Endothelial cell of umbilical vein (primary cell): ENCODE data around the gene RNASEH2B. TPM values are rescaled to one million over a fixed set of nuclear protein-coding genes. Genes with fewer than 3 reads are reported as not detected.

Source experiments
- BruUV-seq: library from RNA; stranded (reverse); fragments of 400-500 nt; replicated peaks from 2 replicates; lab custom pipeline; 2021; lab: Mats Ljungman, UMichigan
- CTCF ChIA-PET: fragments of 300-600, 350-600 bp; sonication (Branson Sonifier 250); formaldehyde crosslinking; loops from one replicate; lab custom pipeline; 2021; ENCODE audit warnings: antibody characterized with exemption, inconsistent platforms; lab: Charles Lee
- POLR2A ChIA-PET: fragments of 300-600, 350-600 bp; sonication (Branson Sonifier 250); formaldehyde crosslinking; loops from one replicate; lab custom pipeline; 2021; ENCODE audit warnings: antibody characterized with exemption, inconsistent platforms; lab: Charles Lee
- DNase-seq: peaks from one replicate; pipeline ENCODE4 v3.0.0-alpha.2; 2011; ENCODE audit warnings: low read depth, low spot score
- FAIRE-seq: peaks from 2 replicates; lab custom pipeline; 2011; peaks lifted over from hg19 to GRCh38; lab: Jason Lieb, UNC
- H2AFZ ChIP-seq: 2 replicates; pipeline ENCODE4 v1.6.0; 2012; ENCODE audit warnings: low read depth, low read length, control low read depth, inconsistent platforms
- H3K27ac ChIP-seq: 2 replicates; pipeline ENCODE4 v1.5.1; 2011; ENCODE audit warnings: low read depth, mild to moderate bottlenecking, control low read depth, low read length, moderate library complexity; ENCODE audit not compliant: insufficient read depth
- H3K27me3 ChIP-seq, 2 experiments: 2 replicates each; pipeline versions ENCODE4 v1.6.0 to v1.6.1; 2011; ENCODE audit warnings: low read length in 2 of 2, mixed read lengths in 1 of 2; ENCODE audit not compliant: control insufficient read depth in 2 of 2, insufficient read depth in 2 of 2
- H3K36me3 ChIP-seq, 2 experiments: 2 replicates in 1 of 2; 3 replicates in 1 of 2; pipeline ENCODE4 v1.5.1; 2011; ENCODE audit warnings: low read length in 2 of 2, mild to moderate bottlenecking in 1 of 2, moderate library complexity in 1 of 2; ENCODE audit not compliant: control insufficient read depth in 2 of 2, insufficient read depth in 2 of 2; ENCODE audit errors: extremely low read depth in 1 of 2
- H3K4me1 ChIP-seq: 3 replicates; pipeline ENCODE4 v1.5.1; 2011; ENCODE audit warnings: mild to moderate bottlenecking, low read length; ENCODE audit not compliant: control insufficient read depth, insufficient read depth; ENCODE audit errors: extremely low read depth
- H3K4me2 ChIP-seq: 2 replicates; pipeline ENCODE4 v1.6.1; 2011; ENCODE audit warnings: low read length, control low read depth, mixed read lengths; ENCODE audit not compliant: insufficient read depth
- H3K4me3 ChIP-seq, 3 experiments: fragments of 200-600 bp in 1 of 3; sonication (generic), shearing (Covaris generic) in 1 of 3; replicated peaks in 1 of 3; 2 replicates each; pipeline ENCODE4 v1.5.1; 2011 to 2016; ENCODE audit warnings: control low read depth in 3 of 3, low read length in 3 of 3, mild to moderate bottlenecking in 2 of 3, inconsistent platforms in 1 of 3, low read depth in 1 of 3, moderate library complexity in 1 of 3; ENCODE audit not compliant: insufficient read depth in 1 of 3
- H3K79me2 ChIP-seq: 2 replicates; pipeline ENCODE4 v1.6.0; 2012; ENCODE audit warnings: low read length, inconsistent platforms; ENCODE audit not compliant: control insufficient read depth, insufficient read depth
- H3K9ac ChIP-seq: replicated peaks from 2 replicates; pipeline ENCODE3; 2011; ENCODE audit warnings: low read length, control low read depth; ENCODE audit not compliant: insufficient read depth; ENCODE audit errors: extremely low read depth
- H3K9me1 ChIP-seq: replicated peaks from 3 replicates; pipeline ENCODE4 v1.6.0; 2011; ENCODE audit warnings: mild to moderate bottlenecking, low read length; ENCODE audit not compliant: control insufficient read depth, insufficient read depth; ENCODE audit errors: extremely low read depth
- H3K9me3 ChIP-seq: replicated peaks from 2 replicates; pipeline ENCODE4 v1.5.1; 2012; ENCODE audit warnings: low read length, inconsistent platforms; ENCODE audit not compliant: control insufficient read depth, insufficient read depth
- H4K20me1 ChIP-seq: replicated peaks from 2 replicates; pipeline ENCODE3; 2011; ENCODE audit warnings: mild to moderate bottlenecking, low read length; ENCODE audit not compliant: control insufficient read depth, insufficient read depth; ENCODE audit errors: extremely low read depth
- CTCF ChIP-seq, 2 donors: IDR thresholded peaks; 1 replicate in 1 of 2; 2 replicates in 1 of 2; pipeline ENCODE4 v1.5.1; 2011; ENCODE audit warnings: low read length in 2 of 2, mild to moderate bottlenecking in 2 of 2, moderate library complexity in 2 of 2, control low read depth in 1 of 2, inconsistent platforms in 1 of 2, low read depth in 1 of 2; ENCODE audit not compliant: insufficient read depth in 1 of 2; ENCODE audit errors: extremely low read depth in 1 of 2
- EZH2 ChIP-seq: IDR thresholded peaks from 2 replicates; pipeline ENCODE4 v1.6.1; 2012; ENCODE audit warnings: borderline replicate concordance, low read depth, mild to moderate bottlenecking, moderate library complexity, low read length, inconsistent platforms; ENCODE audit not compliant: severe bottlenecking
- FOS ChIP-seq: IDR thresholded peaks from 2 replicates; pipeline ENCODE4 v1.6.1; 2011; ENCODE audit warnings: mild to moderate bottlenecking, low read length, moderate library complexity, borderline replicate concordance; ENCODE audit not compliant: insufficient read depth
- GATA2 ChIP-seq: IDR thresholded peaks from 2 replicates; pipeline ENCODE4 v1.7.0; 2011; ENCODE audit warnings: low read depth, mild to moderate bottlenecking, moderate library complexity, mixed read lengths, low read length; ENCODE audit not compliant: insufficient read length, insufficient read depth
- JUN ChIP-seq: IDR thresholded peaks from 2 replicates; pipeline ENCODE4 v1.6.1; 2011; ENCODE audit warnings: borderline replicate concordance, low read depth; ENCODE audit not compliant: insufficient read length, insufficient read depth
- MAX ChIP-seq: IDR thresholded peaks from 2 replicates; pipeline ENCODE4 v1.6.1; 2011; ENCODE audit not compliant: insufficient read depth, insufficient read length
- MYC ChIP-seq: IDR thresholded peaks from one replicate; pipeline ENCODE4 v1.6.1; 2011; ENCODE audit warnings: mild to moderate bottlenecking, low read depth, low read length
- POLR2A ChIP-seq: IDR thresholded peaks from 2 replicates; pipeline ENCODE4 v1.6.1; 2012; ENCODE audit warnings: low read depth, mild to moderate bottlenecking, control low read depth, low read length
- POLR2AphosphoS5 ChIP-seq: IDR thresholded peaks from 2 replicates; pipeline ENCODE4 v1.6.1; 2012; ENCODE audit warnings: low read depth, mild to moderate bottlenecking, control low read depth, low read length, moderate library complexity; ENCODE audit not compliant: insufficient read depth
- dilution Hi-C: fragments of 300-500 bp; cut with MboI; formaldehyde crosslinking; loops from one replicate; pipeline ENCODE4 v1.15.0; 2019; ENCODE audit warnings: low sequenced_read_pairs; ENCODE audit not compliant: extremely low pct_ligation_motif_present
- intact Hi-C: fragments of 100-400 bp; cut with micrococcal nuclease; formaldehyde crosslinking; loops from one replicate; pipeline ENCODE4 v1.10.0; 2022
- polyA plus RNA-seq, 4 experiments: library from polyadenylated mRNA; depleted of rRNA in 3 of 4; stranded (reverse) in 3 of 4; unstranded in 1 of 4; fragments of >200 nt; gene quantifications; 2 replicates each; pipeline versions ENCODE4 v1.2.1 to v1.2.3, GENCODE V29; 2011 to 2012; ENCODE audit warnings: missing spikeins in 1 of 4
- total RNA-seq: library from RNA; stranded (reverse); gene quantifications from 2 replicates; pipeline ENCODE4 v1.2.3, GENCODE V29; 2021

RNASEH2B gene
- total and polyA plus RNA-seq, 2 donors (not counting 3 experiments of a cell fraction or from before 2014, with no cell fraction given), result 8.9 to 25.1 TPM

- POLR2A ChIA-PET, result no interaction called here
- no peak overlapping the region for H2AFZ ChIP-seq
- BruUV-seq, result no TSS peak
- no peak for DNase-seq
- H3K9me1 ChIP-seq, result no peaks in the 10 kb centered on the region
- H3K27me3 ChIP-seq, result peaks cover 2 to 4% of the 10 kb centered on the region in 2 experiments
- H3K79me2 ChIP-seq, result no peaks in the 10 kb centered on the region
- no peaks in the 10 kb centered on the region for H3K36me3 ChIP-seq
- H3K4me1 ChIP-seq, result no peaks in the 10 kb centered on the region
- H3K9ac ChIP-seq, result no peak overlapping the region
- FAIRE-seq, result no peak
- no peak for TF ChIP-seq FOS
- TF ChIP-seq MYC, result no peak
- no peak for TF ChIP-seq JUN
- TF ChIP-seq CTCF (IDR thresholded peaks at IDR 0.05; ENCODE audit: extremely low read depth in 1 of 2, insufficient read depth in 1 of 2, low read depth in 1 of 2, low read length in 2 of 2), result no peak
- no peak for TF ChIP-seq POLR2A
- TF ChIP-seq GATA2, result no peak
- no peak for TF ChIP-seq EZH2
- TF ChIP-seq MAX, result no peak
- no peak for TF ChIP-seq POLR2AphosphoS5
- dilution Hi-C loops (no loop called here), intact Hi-C loops (no loop called here)
- no peak overlapping the region for H3K27ac ChIP-seq
- no peak overlapping the region for H3K4me3 ChIP-seq
- CTCF ChIA-PET, result no interaction called here
- no peaks in the 10 kb centered on the region for H4K20me1 ChIP-seq
- H3K4me2 ChIP-seq, result no peak overlapping the region
- no peaks in the 10 kb centered on the region for H3K9me3 ChIP-seq
Measured at GRCh38 chr13:50873991-50874390, 35.6 kb upstream of the RNASEH2B start.
